Measurements from ENCODE around the gene PPP1R13B. TPM values are rescaled to one million over a fixed set of nuclear protein-coding genes. Genes with fewer than 3 reads are reported as not detected.

PPP1R13B gene
- total RNA-seq, 1 donor from 2014 or later: 53.0 TPM

DNA sequence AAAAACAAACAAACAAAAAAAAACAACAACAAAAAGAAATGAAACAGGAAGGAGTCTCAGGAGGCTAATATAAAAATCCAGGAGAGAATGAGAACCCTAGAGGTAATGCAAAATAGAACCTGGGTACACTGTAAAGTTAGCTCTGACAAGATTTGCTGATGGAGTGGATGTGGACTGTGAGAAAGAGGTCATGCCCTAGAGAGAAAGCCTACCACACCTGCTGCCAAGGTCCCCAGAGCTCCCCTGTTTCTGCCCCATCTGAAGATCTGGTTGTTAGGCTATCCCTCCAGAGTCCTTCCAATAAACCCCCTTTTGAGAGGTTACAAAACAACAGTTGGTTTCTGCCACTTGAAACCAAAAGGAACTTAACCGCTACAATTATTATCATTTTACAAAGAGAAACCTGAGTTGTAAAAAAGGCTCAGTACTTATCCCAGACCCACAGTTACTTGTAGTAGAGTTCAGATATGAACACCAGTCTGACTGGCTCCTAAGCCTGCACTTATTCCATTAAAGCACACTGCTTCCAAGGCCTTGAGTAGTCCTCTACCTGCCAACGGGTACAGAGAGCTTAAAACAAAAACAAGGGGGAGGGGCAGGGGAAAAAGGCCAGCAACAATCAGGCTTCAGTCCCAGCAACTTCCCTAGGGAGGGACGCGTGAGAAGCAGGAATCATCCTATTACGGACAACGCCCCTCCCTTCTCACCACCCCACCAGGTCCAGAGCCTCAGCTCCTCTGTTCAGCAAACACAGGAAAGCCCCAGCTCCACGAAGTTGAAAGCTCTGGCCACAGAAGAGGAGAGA is 27.7 kb downstream of the PPP1R13B start:
- peak overlapping the region; percentile 64 for H3K27ac Mint-ChIP-seq
- no peak for DNase-seq (ENCODE audit: low spot score in 2 of 2, unreplicated experiment in 2 of 2)
- H3K36me3 Mint-ChIP-seq: peaks cover under 1% of the 10 kb centered on the region
- TF ChIP-seq CTCF (IDR thresholded peaks at IDR 0.05; ENCODE audit: unreplicated experiment): no peak
- H3K9me3 Mint-ChIP-seq: peaks cover 4% of the 10 kb centered on the region
- peaks cover 35% of the 10 kb centered on the region for H3K4me1 Mint-ChIP-seq
- no peaks in the 10 kb centered on the region for H3K27me3 Mint-ChIP-seq (ENCODE audit: low read depth)
- H3K4me3 Mint-ChIP-seq: no peak overlapping the region

DNA sequence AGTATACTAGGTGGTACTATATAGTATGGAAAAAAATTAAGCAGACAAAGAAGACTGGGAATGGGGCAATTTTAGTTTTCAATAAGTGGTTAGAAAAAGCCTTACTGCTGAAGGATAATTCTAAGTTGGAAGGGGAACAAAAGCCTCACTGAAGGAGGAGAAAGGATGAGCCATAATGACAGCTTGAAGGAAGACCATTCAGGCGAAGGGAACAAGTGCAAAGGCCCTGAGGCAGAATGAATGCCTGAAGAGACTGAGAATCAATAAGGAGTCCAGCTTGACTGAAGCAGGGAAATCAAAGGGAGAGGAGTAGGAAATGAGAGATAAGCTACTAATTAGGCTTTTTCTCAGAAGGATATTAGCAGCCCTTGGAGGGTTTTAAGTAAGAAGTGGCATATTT is 28.5 kb downstream of the PPP1R13B start:
- Mint-ChIP-seq H3K9me3 (peaks cover 4% of the 10 kb centered on the region), H3K27me3 (ENCODE audit: low read depth) (no peaks in the 10 kb centered on the region), H3K27ac (peak overlapping the region; percentile 3), H3K36me3 (no peaks in the 10 kb centered on the region), H3K4me1 (peaks cover 35% of the 10 kb centered on the region), H3K4me3 (no peak overlapping the region)
- no peak for TF ChIP-seq CTCF (IDR thresholded peaks at IDR 0.05; ENCODE audit: unreplicated experiment)
- no peak for DNase-seq (ENCODE audit: low spot score in 2 of 2, unreplicated experiment in 2 of 2)

GRCh38 chr14:103818422-103818821 is 29.0 kb downstream of the PPP1R13B start:
- no peak for TF ChIP-seq CTCF (IDR thresholded peaks at IDR 0.05; ENCODE audit: unreplicated experiment)
- Mint-ChIP-seq H3K27me3 (ENCODE audit: low read depth) (no peaks in the 10 kb centered on the region), H3K4me3 (no peak overlapping the region), H3K27ac (no peak overlapping the region), H3K4me1 (peaks cover 35% of the 10 kb centered on the region), H3K9me3 (peaks cover 4% of the 10 kb centered on the region), H3K36me3 (no peaks in the 10 kb centered on the region)
- DNase-seq (ENCODE audit: low spot score in 2 of 2, unreplicated experiment in 2 of 2): no peak

DNA sequence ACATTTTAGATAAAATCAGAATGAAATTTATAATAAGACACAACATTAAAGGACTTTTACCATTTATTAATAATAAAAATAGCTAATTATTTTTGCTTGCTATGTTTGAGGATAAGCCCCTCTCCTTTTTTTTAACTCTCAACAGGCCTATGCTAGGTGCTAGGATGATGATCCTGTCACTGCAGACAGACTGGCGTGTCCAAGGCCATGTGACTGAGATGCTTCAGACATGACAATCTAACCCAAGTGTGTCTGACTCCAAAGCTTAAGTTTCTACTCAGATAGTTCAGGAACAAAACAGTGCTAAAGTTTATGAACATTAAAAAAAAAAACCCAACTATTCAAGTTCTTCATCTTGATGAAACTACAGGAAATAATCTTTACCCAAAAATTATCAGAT is 29.8 kb downstream of the PPP1R13B start:
- Mint-ChIP-seq H3K9me3 (peaks cover 4% of the 10 kb centered on the region), H3K4me3 (no peak overlapping the region), H3K4me1 (peaks cover 35% of the 10 kb centered on the region), H3K27me3 (ENCODE audit: low read depth) (no peaks in the 10 kb centered on the region), H3K36me3 (peaks cover under 1% of the 10 kb centered on the region), H3K27ac (peak overlapping the region; percentile 54)
- TF ChIP-seq CTCF (IDR thresholded peaks at IDR 0.05; ENCODE audit: unreplicated experiment): no peak
- no peak for DNase-seq (ENCODE audit: low spot score in 2 of 2, unreplicated experiment in 2 of 2)

DNA sequence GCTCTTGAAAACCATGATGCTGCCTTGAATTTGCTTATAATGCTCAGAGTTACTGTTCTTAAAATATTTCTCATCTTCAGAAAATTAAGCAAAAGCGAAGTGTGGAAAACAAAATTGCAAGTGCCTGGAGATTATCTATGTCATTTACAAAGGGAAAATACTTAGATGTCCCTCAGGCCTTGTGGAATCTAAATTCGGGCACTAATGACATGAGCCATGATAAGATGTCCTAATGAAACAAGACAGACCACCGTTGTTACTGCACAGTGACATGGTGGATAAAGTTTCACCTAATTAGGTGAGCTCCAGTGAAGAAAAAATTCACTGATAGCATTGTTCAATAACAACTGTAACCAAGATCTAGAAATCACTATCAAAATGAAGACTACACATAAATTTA is 30.4 kb downstream of the PPP1R13B start:
- TF ChIP-seq CTCF (IDR thresholded peaks at IDR 0.05; ENCODE audit: unreplicated experiment): no peak
- Mint-ChIP-seq H3K4me3 (no peak overlapping the region), H3K27me3 (ENCODE audit: low read depth) (no peaks in the 10 kb centered on the region), H3K4me1 (peaks cover 35% of the 10 kb centered on the region), H3K9me3 (peaks cover 4% of the 10 kb centered on the region), H3K27ac (peak overlapping the region; percentile 73), H3K36me3 (peaks cover 2% of the 10 kb centered on the region)
- DNase-seq (ENCODE audit: low spot score in 2 of 2, unreplicated experiment in 2 of 2): no peak

Measured in mesothelial cell of epicardium (in vitro differentiated cells).